HG02759 (cell line): Measurements from ENCODE around the gene SIRT4.
A peak's percentile ranks its signal among the peaks of the same experiment; 100 is the strongest.

Source experiments
- ATAC-seq: cut with Tn5 transposase; IDR thresholded peaks from one replicate; pipeline ENCODE4 v1.9.1; 2021; ENCODE audit warnings: mild to moderate bottlenecking, moderate library complexity; ENCODE audit not compliant: unreplicated experiment

SIRT4 gene, protein sequence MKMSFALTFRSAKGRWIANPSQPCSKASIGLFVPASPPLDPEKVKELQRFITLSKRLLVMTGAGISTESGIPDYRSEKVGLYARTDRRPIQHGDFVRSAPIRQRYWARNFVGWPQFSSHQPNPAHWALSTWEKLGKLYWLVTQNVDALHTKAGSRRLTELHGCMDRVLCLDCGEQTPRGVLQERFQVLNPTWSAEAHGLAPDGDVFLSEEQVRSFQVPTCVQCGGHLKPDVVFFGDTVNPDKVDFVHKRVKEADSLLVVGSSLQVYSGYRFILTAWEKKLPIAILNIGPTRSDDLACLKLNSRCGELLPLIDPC

DNA sequence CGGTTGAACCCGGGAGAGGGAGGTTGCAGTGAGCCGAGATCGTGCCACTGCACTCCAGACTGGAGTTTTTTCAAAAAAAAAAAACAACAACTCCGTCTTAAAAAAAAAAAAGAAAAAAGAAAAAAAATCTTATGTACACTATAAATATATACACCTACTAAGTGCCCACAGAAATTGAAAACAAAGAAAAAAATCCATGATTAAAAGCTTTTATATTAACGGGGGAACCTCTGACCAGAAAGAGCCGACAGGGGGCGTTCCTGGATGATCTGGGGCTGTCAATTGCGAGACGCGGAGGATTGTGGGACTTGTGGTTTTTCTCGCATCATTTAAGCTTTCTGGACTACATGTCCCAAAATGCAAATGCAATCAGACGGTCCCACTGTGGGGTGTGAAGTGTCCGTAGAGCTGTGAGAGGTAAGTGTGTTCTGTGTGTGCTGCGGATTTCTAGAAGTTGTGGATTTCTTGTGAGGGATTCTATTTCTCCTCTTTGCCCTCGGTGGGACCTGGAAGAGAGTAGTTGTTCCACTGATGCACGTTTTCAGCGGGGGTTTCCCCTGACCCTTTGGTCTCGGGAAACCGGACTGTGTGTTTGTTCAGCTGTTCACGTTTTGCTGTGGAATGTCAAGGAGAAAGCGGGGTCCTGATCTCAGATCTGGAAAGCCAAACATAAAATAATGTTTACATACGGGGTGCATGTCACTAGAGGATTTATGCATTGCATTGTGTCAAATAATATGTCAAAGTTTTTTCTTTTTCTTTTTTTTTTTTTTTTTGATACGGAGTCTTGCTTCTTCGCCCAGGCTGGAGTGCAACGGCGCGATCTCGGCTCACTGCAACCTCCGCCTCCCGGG lies at the start of gene SIRT4:
Gene SIRT4, plus strand, starts transcription at position 360 of the 854 bp plus-strand sequence. CDS start 1,241 bp downstream, outside the sequence.
- peak; percentile 98 for ATAC-seq

GRCh38 chr12:120253313-120253712 lies 48.8 kb upstream of the SIRT4 start:
- peak; percentile 54 for ATAC-seq

- no peak for ATAC-seq
These were observed 47.3 kb upstream of the SIRT4 start for GRCh38 chr12:120254809-120255208.

DNA sequence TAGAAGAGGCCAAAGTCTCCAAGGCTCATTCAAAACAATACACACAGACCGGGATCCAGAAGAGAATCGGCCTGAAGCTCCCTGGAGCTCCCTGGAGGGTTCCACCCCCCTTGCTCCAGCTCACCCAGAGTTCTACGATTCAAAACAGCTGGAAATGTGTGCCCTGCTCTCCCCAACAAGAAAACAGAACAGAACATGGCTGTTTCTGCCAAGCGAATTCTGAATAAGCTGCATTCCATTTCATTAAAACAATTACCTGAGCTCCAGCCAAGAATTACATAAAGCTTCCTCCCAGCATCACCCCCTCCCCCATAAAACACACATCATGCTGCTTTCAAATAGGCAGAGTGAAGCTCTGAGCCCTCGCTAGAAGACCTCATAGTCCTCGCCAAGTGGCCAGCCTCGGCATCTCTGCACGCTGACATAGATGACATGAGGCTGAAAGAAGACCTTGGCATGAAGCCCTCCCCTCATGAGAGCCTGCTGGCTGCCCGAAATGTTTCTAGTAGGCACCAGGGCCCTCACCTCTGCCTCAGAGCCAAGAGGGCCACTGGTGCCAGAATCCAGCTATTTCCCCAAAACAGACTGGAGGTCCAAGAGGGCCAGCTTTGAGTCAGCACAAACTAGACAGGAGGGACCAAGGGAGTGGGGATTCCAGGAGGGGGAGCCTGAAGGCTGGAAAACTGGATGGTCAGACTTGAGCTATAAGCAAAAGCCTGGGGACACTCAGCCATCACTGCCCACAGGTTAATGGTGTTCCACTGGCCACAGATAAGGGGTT lies 44.9 kb upstream of the SIRT4 start:
- no peak for ATAC-seq

DNA sequence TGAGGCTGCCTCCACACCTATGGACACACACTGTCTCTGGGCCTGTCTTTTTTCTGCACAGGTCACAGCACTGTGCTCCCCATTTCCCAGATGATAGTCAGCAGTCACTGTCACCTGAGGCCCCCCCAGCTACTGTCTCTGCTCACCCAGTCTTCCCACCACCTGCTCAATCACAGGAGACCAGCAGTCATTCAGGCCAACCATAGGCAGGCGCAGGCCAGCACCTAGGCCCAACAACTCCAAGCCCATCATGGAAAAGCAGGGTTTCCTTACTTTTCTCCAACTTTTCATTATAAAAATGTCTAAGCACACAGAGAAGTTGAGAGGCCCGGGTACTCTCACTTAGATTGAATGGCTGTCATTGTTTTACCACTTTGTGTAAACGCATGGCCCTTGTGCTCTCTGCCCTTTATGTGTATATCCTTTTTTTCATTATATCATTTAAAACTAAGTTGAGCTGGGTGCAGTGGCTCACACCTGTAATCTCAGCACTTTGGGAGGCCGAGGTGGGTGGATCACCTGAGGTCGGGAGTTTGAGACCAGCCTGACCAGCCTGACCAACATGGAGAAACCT lies 43.7 kb upstream of the SIRT4 start:
- ATAC-seq = no peak

- no peak for ATAC-seq
These were observed 42.5 kb upstream of the SIRT4 start for GRCh38 chr12:120259418-120260202.

DNA sequence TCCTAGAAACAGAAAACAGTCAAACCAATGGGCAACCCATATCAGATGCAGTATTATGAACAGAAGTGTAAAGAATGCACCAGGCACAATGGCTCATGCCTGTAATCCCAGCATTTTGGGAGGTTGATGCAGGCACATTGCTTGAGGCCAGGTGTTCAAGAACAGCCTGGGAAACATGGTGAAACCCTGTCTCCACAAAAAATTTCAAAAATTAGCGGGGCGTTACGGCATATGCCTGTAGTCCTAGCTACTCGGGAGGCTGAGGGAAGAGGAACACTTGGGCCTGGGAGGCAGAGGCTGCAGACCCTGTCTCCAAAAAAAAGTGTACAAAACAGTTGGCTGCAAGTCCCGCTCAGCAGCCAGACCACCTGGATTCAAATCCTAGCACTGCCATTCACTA lies 41.5 kb upstream of the SIRT4 start:
- ATAC-seq = no peak

DNA sequence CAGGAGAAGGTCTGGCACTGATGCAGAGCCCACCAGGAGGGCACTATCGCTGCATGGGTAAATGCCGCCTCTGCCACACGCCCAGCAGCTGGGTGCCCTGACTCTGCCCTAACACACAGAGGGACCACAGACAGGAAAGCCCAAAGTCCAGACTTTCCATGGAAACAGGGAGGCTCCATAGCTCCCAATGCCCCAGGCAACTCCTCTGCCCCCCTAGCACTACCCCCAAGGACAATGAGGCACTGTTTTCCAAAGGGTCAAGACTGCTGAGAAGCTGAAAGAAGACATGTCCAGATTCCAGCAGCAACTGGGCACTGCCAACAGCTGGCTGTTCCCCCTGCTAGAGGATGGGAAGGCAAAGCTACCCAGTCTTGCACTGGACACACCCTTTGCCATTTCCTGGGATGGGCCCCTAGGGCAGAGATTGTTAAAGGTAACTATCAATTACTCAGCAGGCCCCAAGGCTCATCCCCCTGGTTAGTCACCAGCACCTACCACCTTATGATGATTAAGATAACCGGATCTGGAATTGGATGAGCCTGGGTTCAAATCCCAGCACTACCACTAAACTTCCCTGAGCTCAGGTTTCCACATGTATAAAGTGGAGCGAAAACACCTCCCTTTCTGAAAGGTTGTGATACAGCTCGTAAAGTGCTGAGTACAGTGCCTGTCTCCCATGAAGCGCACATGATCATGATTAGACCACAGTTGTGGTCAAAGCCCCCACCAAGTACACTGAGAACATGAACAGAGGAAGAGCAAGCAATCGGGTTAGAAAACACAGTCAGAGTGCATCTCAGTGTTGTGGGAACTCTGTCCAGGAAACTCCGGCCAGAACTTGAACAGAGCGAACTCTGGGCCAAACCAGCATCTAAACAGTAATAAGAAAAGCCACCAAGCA lies 39.9 kb upstream of the SIRT4 start:
- no peak for ATAC-seq

DNA sequence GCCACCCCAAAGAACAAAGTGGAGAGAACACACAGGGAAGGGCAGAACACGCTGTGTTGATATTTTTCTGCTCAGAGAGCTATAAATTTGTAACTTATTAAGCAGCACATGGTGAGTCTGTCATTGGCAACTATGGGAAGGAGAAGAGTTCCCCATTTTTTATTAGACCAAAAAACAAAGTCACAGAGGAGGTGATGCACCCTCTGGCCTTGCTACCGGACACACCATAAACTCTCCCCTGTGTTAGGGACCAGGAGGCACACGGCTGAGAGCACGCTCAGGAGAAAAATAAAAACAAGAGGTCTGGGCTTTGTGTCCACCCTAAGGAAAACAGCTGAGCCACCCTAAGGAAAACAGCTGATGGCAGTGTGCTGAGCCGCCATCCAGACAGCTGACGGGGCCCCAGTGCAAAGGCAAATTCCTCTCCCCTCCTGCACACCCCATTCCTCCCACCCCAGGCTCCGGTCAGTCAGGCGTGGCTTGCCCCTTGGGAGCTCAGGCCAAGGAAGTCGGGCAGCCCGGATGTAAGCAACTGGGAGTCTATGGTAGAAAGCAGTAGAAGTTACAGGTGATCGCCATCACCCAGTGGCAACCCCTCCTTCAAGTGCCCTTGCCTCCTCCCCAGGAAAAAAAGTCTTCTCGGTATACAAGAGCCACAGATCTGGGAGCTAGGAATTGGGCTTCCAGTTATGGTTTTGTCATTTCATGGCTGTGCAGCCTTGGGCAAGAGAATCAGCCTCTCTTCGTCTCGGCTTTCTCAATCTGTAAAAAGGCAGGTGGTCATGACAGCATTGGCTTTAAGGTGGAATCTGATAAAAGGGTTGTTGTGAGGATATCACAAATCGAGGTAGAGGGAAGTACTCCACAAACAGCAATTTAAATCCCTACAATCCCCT lies 39.0 kb upstream of the SIRT4 start:
- no peak for ATAC-seq

- ATAC-seq = no peak
These were observed 38.4 kb upstream of the SIRT4 start for GRCh38 chr12:120263748-120264085.

- no peak for ATAC-seq
These were observed 37.8 kb upstream of the SIRT4 start for GRCh38 chr12:120264086-120264903.

DNA sequence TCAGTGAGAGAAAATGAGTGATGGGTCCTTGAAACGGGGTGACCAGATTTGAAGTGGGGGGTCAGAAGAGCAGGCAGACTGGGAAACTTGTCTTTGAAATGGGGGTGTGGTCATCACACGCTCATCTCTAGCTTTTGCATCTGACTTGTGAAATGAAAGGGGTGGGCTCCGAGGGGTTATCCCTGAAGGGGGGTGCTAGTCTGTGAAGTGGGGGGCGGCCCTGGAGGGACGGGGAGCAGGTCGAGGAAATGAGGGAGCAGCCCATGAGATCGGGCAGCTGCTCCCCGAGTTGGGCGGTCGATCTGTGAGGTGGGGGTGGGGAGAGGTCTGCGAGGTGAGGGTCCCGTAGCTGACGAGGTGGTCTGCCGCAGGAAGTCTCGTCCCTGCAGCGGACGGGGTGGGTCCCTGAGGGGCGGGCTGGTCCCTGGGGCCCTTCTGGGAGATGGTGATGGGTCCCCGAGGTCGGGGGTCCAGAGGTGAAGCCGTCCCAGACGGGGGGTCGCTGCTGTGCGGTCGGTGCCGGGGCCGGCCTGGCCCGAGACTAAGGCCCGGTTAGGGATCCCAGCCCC lies 37.1 kb upstream of the SIRT4 start:
- no peak for ATAC-seq

GRCh38 chr12:120265473-120266179 lies 36.5 kb upstream of the SIRT4 start, which contains the start of gene PXN:
TSS of gene PXN (minus strand) at chr12:120265730. CDS start at chr12:120265629, 101 bp downstream.
- peak; percentile 80 for ATAC-seq

- no peak for ATAC-seq
These were observed 35.8 kb upstream of the SIRT4 start for GRCh38 chr12:120266180-120266870.

- no peak for ATAC-seq
These were observed 34.4 kb upstream of the SIRT4 start for GRCh38 chr12:120267736-120268135.

DNA sequence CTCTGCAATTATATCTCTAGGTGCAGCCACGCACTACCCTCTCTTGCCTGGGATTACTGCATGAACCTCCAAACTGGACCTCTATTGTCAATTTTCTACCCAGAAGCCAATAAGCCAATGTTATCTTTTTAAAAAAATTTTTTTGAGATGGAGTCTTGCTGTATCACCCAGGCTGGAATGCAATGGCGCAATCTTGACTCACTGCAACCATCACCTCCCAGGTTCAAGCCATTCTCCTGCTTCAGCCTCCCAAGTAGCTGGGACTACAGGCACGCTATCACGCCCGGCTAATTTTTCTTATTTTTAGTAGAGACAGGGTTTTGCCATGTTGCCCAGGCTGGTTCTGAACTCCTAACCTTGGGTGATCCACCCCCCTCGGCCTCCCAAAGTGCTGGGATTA lies 25.4 kb upstream of the SIRT4 start:
- ATAC-seq = no peak
